HG03457 (cell line): ENCODE measurements around the gene LIX1.

ENCODE experiments used
- ATAC-seq: cut with Tn5 transposase; IDR thresholded peaks from one replicate; pipeline ENCODE4 v1.9.1; 2021; ENCODE audit warnings: moderate number of reproducible peaks; ENCODE audit not compliant: unreplicated experiment

Gene LIX1

DNA sequence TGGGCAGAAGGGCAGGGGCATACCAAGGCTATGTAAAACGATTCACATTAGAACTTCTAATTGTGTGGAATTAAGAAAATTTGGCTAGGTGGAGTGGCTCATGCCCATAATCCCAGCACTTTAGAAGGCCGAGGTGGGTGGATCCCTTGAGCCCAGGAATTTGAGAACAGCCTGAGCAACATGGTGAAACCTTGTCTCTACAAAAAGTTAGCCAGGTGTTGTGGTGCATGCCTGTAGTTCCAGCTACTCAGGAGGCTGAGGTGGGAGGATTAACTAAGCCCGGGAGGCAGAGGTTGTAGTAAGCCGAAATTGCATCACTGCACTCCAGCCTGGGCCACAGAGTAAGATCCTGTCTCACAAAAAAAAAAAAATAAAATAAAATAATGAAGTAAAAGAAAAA lies 65.2 kb downstream of the LIX1 start:
- ATAC-seq: no peak

DNA sequence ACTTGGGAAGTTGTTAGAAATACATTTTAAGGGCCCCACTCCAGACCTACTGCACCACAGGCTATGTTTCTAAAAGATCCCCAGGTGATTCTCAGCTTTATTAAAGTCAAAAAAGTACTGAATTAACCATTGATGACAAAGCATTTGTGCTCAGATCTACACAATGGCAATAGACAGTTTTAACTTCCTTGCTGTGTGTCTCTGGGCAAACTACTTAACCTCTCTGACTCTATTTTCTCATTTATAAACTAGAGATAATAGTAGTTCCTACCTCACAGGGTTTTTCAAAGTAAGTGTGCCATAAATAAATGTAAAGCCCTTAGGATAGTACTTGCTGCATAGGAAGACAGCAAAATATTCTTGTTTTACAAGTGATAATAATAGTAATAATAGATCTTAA lies 66.3 kb downstream of the LIX1 start:
- ATAC-seq: no peak

DNA sequence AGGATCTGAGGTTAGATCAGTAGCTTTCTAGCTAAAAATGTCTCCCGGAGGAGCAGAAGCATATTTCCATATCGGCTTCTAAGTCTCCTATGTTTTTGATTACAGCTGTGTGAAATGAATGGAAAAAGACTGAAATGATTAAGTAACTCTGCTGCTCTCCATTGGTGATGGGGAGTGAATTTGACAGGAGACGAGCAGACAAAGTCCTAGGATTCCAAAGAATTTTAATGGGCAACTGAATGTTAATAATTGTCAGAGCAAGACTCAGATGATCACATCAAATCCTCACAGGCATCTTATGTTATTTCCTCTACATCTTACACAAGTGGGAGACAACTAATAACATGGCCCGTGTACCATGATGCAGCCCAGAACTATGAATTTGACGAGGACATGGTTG lies 66.8 kb downstream of the LIX1 start:
- no peak for ATAC-seq

DNA sequence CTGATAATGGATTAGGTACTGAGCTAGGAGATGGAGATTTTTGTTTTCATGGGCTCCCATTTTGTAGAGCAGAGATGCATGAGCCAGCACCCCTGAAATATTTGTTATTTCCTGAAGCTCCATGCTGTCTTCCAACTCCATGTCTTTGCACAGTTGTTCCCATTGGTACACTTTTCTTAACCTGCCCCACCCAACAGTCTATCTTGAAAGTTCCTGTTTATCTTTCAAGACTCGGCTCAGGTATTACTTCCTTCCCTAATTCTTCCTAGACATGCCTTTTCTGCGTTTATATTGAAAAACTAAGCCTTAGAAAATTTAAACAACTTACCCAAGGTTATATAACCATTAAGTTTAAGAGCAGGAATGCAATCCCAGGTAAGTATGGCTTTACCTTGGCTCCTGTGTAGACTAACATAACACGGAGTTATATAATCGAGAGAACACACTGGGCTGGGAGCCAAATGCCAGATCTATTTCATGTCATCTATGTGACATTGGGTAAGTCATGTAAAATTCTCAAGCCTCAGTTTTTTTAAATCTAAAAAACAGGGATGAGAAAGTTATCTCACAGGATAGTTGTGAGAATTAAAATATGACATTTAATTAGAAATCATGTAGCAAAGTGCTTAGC lies 67.4 kb downstream of the LIX1 start:
- ATAC-seq: no peak

DNA sequence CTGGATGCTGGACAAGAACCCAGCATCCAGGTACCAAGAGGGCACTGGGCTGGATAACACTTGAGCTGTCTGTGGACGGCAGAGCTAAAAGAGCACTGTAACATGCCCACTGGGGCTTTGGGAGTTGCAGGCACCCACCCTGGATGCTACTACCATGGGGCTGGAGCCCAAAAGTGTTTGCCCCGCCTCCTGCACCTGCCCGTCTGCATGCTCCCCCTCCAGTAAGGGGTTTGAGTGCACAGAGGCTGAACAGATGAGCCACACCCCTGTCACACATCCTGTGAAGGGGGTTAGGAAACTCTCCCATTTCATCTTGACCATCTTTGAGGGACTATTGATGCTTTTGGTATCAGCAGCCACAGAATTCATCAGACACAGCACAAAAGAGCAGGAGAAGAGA lies 69.0 kb downstream of the LIX1 start:
- no peak for ATAC-seq

DNA sequence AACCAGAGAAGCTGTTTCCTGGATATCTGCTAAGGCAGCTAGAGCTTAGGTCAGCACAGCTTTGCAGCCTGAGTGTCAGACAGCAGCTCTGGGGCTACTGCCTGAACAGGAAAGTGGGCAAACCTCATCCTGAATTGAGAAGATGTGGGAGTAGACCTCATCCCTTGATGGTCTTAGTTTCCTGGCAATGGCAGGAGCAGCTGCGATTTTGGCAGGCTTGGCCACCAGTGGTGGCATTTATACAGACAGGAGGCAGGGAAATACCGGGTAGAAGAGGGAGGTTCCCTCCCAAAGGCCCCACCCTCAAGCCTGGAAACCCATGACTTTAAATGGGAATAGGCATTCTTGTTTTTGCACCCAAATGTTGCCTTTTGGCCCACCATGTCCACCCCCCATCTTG lies 69.7 kb downstream of the LIX1 start:
- ATAC-seq: no peak

DNA sequence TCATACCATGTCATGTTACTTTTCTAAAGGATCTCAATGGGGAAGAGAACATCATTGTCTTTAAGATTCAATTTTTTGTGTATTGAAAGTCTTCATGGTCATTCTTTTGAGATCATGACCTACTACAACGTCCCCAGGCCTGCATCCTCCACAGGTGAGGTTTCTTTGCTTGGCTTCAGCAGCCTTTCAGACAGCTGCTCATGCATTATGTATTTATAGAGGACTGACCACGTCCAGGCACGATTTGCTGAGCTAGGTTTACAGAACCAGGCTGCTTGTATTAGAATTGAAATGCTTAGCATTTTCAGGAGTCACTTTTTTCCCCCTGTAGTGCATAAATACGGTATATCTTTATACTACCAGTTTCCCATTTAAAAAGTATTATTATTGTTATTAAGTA lies 70.4 kb downstream of the LIX1 start:
- no peak for ATAC-seq

DNA sequence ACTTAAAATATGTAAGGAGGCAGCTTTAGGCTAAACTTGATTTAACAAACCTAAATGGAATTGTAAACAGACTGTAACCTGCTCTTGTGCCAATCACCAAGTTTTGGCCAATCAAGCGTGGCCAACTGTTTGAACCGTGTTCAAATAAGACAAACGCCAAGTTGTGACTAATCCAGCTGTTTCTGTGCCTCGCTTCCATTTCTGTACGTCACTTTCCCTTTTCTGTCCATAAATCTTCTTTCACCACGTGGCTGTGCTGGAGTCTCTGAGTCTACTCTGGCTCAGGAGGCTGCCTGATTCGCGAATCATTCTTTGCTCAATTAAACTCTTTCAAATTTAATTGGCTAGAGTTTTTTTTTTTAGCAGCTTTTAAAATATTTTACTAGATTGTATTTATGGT lies 71.3 kb downstream of the LIX1 start:
- ATAC-seq: no peak

DNA sequence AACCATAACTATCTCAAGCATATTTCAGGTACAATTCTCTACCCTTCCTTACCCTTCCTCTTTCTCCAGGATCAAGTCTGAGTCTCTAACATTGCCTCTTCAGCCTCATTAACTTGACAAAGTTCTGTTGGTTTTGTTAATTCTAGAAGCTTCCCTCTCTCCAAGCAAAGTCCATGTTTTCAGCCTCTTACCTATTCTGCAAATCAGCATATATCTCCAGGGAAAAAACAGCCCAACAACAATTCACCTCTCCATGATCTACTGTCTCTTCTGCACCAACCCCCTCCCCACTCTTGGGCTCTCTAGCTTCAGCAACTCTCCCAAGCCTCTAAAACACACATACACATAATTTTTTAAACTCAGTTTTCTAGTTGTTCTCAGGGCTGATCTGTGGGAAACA lies 72.2 kb downstream of the LIX1 start:
- ATAC-seq: no peak

DNA sequence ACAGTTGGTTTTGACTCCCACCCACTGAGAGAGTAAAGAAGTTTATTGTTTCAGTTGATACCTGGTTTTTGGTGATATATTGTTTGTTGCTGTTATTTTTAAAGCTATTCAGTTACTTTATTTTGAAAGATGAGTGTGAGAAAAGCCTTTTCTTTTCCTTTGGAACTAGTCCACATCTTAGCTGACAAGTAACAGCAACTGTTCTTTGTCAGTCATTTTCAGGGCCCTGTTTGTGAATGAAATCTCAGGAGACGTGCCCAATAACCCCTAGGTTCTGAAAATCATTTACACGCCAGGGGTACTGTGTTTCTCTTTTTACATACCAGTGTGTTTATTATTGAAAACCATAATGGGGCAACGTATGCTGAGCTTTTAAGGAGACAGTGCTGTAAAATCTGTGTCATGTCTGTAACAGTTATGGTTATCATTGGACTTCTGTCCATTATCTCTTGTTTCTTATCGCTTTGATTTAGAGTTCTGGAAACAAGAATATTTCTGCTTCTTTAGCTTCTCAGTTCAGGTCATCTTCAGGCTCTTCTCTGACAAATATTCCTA lies 75.0 kb downstream of the LIX1 start:
- no peak for ATAC-seq

DNA sequence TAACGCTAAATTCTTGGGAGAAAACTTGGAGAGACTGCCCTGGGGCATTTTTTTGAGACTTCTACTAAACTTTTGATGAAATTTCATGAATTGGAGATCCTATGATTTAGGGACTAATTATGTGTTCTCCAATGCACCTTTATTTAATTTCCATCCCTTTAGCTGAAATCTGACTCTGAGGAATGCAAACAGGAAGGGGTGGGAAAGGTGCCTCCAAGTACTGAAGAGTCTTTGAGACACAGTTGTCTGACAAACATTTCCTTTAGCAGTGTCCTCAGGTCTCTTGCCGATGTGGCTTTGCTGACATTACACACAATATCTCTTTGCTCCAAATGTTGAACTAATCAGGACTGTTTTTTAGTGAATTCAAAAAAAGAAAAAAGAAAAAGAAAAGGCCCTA lies 76.9 kb downstream of the LIX1 start:
- ATAC-seq: no peak

DNA sequence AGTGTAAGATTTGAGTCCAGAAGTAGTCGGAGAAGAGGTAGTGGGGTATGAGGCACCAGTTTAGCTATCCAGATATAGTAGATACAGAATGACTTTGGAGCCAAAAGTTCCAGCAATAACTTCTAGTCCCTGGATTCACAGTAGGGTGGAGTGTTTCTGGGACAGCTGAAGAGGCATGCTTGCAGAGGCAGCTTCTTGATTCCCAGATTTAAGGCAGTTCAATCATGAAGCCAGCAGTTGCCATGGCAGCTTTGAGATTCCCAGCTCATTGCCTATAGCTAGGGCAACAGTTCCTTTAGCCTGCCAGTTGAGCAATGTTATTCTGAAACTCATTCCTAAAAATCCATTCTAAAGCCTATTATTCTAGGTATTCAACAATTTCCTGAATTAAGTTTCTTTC lies 79.2 kb downstream of the LIX1 start:
- no peak for ATAC-seq

DNA sequence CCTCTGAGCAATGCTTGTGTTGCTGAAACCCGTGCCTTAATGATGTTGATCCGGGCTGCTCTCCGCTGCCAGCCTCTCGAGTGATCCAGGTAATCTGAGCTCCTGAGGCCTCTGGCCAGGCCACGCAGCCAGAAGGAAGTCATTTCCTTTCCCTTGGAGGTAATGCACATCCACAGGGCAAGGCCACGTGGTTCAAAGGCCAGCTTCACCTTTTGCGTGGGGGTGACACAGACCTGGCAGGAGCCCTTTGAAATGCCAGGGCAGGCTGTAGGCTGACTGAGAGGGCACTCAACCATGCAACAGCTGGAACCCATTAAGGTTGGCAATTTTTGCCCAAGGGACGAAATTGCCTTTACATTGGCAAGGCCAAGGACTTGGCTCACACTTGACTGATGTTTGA lies 80.4 kb downstream of the LIX1 start:
- ATAC-seq: no peak

DNA sequence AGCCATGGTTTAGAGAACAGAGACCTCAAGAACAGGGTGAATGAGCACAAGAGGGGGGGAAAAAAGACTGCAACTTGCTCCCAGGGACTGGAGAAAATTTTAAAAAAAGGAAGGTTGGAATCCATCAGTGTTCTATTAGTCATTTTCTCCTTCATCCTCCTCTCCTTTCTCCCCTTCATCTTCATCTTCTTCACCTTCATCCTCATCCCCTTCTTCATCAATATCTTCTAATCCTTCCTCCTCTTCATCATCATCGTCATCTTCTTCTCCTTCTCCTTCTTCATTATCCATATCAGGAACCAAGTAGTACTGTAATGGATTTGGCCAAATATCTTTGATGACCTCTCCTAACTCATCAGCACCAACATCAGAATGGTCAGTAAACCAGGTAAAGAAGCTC lies 86.1 kb downstream of the LIX1 start:
- ATAC-seq: no peak

DNA sequence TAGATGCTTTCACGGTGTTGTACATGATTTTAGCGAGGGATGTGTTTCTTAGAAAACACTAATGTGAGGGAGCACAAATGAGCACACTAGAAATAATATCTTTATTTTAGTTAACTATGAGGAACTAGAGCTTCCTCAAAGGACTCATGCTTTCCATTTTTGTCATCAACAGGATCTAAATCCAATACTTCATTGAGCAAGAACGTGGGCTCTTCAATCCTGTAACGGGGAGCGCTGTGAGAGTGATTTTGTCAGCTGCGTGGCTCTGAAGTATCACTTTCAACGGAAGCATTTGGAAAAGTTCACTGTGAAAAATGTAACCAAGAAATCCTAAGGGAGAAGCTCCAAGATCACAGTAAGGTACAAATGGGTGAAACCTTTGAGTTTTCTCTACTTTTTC lies 93.2 kb downstream of the LIX1 start:
- no peak for ATAC-seq

DNA sequence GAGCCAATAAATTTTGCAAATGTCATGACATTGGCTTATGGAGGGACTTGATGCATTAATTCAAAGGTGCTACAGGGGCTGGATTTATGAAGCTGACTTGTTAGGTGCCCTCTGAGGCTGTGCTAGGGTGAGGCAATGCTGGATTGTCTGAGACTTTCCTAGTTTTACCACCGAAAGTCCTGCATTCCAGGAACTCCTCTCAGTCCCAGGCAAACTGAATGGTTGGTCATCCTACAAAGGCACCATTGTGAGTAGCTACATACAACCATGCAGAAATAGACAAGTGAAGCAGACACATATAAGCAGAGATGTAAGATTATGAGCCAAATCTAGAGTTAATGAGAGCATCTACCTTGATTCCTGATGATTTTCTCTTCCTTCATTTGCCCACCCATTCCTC lies 95.3 kb downstream of the LIX1 start:
- ATAC-seq: no peak

DNA sequence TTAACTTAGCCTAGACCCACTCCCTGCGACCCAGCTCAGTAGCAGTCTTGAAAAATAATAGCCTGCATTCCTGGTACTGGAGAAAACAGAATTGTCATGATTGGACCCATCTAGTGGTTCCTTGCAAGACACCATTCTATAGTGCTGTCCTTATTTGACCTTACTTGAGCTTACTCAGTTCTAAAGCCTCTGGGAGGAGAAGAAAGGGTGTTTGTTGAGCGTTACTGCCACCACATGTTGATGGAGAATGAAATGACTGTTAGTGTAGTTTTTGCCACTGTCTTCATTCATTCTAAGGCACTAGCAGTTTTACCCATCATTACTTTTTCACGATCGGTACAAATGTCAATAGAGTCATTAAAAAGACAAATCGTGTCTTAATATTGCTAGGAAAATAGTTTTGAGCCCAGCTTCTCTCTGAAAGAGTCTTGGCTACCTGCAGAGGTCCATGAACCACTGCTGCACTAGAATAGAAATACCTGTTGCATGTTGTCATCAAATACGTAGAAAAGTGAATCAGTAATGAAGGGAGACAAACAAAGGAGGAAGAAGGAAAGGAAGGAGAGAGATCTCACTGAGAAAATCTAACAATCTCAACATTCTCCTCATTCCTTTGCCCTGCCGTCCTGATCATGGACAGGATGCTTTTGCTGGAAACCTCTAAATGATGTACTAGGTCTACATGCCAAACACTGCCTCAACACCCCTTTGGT lies 96.0 kb downstream of the LIX1 start:
- no peak for ATAC-seq

DNA sequence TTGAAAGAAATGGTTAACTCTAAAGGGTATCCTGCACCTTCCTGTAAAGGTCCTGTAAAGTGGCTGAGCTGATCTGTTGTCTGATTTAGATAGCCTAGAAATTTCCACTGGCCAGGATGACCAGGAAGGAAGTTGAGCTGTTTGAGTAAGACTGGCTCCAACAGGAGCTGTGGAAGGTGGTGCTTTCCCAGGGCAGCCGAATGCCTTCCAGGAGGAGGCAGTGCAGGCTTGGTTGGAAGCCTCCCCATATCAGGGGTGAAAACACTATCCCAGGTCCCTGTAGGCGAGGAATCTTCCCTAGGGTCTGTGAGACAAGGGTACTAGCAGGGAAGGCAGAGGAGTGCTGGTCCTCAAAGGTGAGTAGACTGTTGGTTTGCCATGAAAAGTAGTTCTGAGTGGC lies 98.4 kb downstream of the LIX1 start:
- ATAC-seq: no peak

DNA sequence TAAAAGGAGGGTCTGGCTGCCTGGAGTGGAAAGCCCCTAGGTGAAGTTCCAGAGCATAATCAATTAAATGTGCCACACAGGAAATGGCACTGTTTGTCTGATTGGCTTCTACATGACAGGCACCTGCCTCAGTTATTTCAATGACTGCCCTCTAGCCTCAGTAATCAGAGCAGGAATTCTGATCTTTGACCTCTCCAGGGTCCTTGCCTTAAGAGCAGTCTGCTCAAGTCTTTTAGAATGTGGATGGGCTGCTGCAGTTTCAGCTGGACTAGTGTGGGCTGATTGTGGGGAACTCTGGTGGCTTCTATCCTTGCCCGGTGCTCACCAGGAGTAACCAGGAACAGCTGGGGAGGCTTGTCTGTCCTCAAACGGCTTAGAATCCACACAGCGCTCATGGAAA lies 98.9 kb downstream of the LIX1 start:
- ATAC-seq: no peak

DNA sequence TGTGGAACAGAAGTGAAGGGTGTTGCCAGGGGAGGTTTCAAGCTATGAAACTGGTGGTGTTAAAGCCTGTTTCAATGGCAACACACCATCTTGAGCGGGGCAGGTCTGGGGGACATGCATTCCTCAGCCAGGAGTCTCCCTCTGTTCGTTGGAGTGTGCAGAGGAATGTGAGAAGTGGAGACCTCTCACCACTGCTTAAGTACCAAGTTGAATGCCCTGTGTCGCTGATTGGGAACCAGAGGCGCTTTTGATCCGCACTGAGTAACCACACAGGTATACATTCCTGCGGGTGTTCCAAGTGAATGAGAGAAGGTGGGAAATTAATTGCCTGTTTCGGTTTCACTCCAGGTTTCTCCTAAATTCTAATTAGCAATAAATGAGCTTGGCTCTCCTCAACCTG lies 99.4 kb downstream of the LIX1 start:
- ATAC-seq: no peak
